ENCODE data around the gene STARD3. TPM values are rescaled to one million over a fixed set of nuclear protein-coding genes. Genes with fewer than 3 reads are reported as not detected.

Gene STARD3
- total RNA-seq, 4 donors from 2014 or later: 44.5 to 73.6 (median 53.0) TPM

DNA sequence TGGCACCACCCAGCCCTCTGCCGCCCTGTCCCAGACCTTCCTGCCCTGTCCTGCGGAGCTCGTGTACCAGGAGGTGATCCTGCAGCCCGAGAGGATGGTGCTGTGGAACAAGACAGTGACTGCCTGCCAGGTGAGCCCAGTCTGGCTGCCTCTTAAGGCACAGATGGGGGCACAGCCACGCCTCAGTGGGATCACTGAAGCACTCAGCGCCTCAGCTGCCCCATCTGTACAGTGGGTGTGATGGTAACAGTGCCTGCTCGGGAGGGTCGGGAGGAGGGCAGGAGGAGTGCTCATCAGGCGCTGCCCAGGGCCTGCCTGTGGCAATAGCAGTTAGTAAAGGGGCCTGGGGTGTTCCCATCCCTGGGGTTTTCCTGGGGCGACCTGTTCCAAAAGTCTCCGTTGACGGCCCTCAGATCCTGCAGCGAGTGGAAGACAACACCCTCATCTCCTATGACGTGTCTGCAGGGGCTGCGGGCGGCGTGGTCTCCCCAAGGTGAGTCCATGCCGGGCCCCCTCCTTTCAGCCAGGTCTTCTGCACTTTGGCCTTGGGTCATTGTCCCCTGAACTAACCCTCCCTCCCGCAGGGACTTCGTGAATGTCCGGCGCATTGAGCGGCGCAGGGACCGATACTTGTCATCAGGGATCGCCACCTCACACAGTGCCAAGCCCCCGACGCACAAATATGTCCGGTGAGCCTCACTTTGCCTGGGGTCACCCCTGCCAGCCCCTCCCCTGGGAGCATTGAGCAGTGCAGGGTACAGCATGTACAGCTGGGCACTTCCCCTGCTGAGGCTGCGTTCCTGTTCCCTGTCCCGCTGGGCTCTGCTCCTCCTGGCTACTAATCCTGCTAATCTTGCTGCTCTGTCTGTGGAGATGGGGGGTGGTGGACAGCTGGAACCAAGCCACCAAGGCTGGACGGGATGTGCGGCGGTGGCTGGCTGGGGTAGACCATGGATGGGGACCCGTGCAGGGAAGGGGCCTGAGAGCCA, 23.7 kb downstream of the STARD3 start:
- Histone ChIP-seq H3K36me3 (peaks cover 17 to 18% of the 10 kb centered on the region in 2 donors), H3K27me3 (no peaks in the 10 kb centered on the region), H3K27ac (peak overlapping the region; percentile 33 to 79 (median 35)), H3K4me1 (peaks cover 15 to 39% of the 10 kb centered on the region in 2 donors), H3K4me3 (replicated peaks in 1 of 3) (no peak overlapping the region), H3K9me3 (no peaks in the 10 kb centered on the region)
- TF ChIP-seq, protein P1, sequence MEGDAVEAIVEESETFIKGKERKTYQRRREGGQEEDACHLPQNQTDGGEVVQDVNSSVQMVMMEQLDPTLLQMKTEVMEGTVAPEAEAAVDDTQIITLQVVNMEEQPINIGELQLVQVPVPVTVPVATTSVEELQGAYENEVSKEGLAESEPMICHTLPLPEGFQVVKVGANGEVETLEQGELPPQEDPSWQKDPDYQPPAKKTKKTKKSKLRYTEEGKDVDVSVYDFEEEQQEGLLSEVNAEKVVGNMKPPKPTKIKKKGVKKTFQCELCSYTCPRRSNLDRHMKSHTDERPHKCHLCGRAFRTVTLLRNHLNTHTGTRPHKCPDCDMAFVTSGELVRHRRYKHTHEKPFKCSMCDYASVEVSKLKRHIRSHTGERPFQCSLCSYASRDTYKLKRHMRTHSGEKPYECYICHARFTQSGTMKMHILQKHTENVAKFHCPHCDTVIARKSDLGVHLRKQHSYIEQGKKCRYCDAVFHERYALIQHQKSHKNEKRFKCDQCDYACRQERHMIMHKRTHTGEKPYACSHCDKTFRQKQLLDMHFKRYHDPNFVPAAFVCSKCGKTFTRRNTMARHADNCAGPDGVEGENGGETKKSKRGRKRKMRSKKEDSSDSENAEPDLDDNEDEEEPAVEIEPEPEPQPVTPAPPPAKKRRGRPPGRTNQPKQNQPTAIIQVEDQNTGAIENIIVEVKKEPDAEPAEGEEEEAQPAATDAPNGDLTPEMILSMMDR (IDR thresholded peaks at IDR 0.05): no peak
- no peak for TF ChIP-seq POLR2A (IDR thresholded peaks at IDR 0.05)
- intact Hi-C loops (cut with DNase I): no loop called here
- DNase-seq: no peak
- 90 to 92% methylated on average over 21 to 31 of the region's 35 CpGs for WGBS, 2 donors

- intact Hi-C loops (cut with DNase I): no loop called here
- no peak for DNase-seq
- H3K4me3 ChIP-seq (replicated peaks in 1 of 3): no peak overlapping the region
- H3K27me3 ChIP-seq: no peaks in the 10 kb centered on the region
- H3K4me1 ChIP-seq: peaks cover 15 to 51% of the 10 kb centered on the region in 2 donors
- TF ChIP-seq, protein P1 (IDR thresholded peaks at IDR 0.05): no peak
- TF ChIP-seq POLR2A (IDR thresholded peaks at IDR 0.05): no peak
- peak overlapping the region; percentile 18 to 58 (median 47) for H3K27ac ChIP-seq
- 83 to 84% methylated on average over 5 to 8 of the region's 8 CpGs for WGBS, 2 donors
- peaks cover 17 to 18% of the 10 kb centered on the region in 2 donors for H3K36me3 ChIP-seq
- no peaks in the 10 kb centered on the region for H3K9me3 ChIP-seq
Observed at GRCh38 chr17:39661744-39662541, 25.0 kb downstream of the STARD3 start.

DNA sequence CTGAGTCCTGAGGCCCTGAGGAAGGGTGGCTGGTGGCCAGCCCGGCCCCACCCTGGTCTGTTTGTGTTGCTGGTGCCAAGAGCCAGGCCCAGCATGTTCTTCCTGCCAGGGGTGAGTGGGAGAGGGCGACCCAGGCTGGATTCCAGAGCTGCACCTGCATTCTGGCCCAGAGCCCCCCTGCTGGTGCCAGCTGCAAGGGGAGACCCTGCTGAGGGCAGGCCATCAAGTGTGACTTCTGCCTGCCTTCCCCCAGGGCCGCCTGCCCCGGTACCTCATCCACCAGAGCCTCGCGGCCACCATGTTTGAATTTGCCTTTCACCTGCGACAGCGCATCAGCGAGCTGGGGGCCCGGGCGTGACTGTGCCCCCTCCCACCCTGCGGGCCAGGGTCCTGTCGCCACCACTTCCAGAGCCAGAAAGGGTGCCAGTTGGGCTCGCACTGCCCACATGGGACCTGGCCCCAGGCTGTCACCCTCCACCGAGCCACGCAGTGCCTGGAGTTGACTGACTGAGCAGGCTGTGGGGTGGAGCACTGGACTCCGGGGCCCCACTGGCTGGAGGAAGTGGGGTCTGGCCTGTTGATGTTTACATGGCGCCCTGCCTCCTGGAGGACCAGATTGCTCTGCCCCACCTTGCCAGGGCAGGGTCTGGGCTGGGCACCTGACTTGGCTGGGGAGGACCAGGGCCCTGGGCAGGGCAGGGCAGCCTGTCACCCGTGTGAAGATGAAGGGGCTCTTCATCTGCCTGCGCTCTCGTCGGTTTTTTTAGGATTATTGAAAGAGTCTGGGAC, 25.8 kb downstream of the STARD3 start:
- Histone ChIP-seq H3K4me1 (peaks cover 21 to 59% of the 10 kb centered on the region in 2 donors), H3K36me3 (peaks cover 17 to 18% of the 10 kb centered on the region in 2 donors), H3K9me3 (no peaks in the 10 kb centered on the region), H3K27me3 (no peaks in the 10 kb centered on the region), H3K27ac (peak overlapping the region; percentile 18 to 58 (median 47)), H3K4me3 (replicated peaks in 1 of 3) (no peak overlapping the region)
- peak; percentile 67 to 79 for DNase-seq
- TF ChIP-seq, protein P1 (IDR thresholded peaks at IDR 0.05): no peak
- TF ChIP-seq POLR2A (IDR thresholded peaks at IDR 0.05): no peak
- WGBS, 2 donors: 77 to 82% methylated on average over 12 to 16 of the region's 22 CpGs
- intact Hi-C loops (cut with DNase I): no loop called here

DNA sequence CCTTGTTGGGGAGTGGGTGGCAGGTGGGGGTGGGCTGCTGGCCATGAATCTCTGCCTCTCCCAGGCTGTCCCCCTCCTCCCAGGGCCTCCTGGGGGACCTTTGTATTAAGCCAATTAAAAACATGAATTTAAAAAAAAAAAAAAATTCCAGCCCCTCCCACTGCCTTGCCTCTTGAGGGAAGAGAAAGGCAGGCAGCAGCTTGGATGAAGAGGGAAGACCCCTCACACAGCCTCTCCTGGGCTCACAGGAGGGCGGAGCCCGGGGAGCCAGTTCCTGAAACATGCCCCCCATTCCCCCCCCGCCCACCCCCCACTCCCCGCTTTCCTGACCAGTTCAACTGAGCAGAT, 26.4 kb downstream of the STARD3 start:
- TF ChIP-seq POLR2A (IDR thresholded peaks at IDR 0.05): no peak

More for the DNA sequence above, 26.4 kb downstream of the STARD3 start:
- intact Hi-C loops (cut with DNase I): no loop called here
- DNase-seq: no peak
- 46 to 59% methylated on average over 3 of the region's 4 CpGs for WGBS, 2 donors
- H3K36me3 ChIP-seq: peaks cover 17 to 18% of the 10 kb centered on the region in 2 donors
- no peak overlapping the region for H3K4me3 ChIP-seq (replicated peaks in 1 of 3)
- H3K9me3 ChIP-seq: no peaks in the 10 kb centered on the region
- H3K4me1 ChIP-seq: peaks cover 27 to 65% of the 10 kb centered on the region in 2 donors
- H3K27me3 ChIP-seq: no peaks in the 10 kb centered on the region
- peak overlapping the region; percentile 1 to 58 (median 47) for H3K27ac ChIP-seq
